Measurements from ENCODE around the gene PAFAH1B2.

DNA sequence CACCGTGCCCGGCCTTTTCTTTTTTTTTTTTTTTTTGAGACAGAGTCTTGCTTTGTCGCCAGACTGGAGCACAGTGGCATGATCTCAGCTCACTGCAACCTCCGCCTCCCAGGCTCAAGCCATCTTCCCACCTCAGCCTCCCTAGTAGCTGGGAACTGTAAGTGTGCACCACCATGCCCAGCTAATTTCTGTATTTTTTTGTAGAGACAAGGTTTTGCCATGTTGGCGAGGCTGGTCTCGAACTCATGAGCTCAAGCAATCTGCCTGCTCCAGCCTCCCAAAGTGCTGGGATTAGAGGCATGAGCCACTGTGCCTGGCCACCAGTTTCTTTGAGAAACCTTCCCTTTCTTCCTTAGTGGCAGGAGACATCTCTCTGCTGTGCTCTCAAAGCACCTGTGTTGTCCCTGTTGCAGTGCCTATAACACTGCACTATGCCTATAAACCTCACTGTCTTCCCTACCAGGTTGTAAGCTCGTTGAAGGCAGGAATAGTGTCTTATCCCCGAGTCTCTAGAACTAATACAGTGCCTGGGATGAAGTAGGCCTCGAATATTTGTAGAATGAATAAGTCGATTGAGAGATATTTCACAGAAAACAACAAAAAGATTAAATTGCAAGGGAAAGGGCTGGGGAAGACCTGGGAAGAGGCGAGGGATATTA, 68.7 kb downstream of the PAFAH1B2 start:
- TF ChIP-seq, protein P1, sequence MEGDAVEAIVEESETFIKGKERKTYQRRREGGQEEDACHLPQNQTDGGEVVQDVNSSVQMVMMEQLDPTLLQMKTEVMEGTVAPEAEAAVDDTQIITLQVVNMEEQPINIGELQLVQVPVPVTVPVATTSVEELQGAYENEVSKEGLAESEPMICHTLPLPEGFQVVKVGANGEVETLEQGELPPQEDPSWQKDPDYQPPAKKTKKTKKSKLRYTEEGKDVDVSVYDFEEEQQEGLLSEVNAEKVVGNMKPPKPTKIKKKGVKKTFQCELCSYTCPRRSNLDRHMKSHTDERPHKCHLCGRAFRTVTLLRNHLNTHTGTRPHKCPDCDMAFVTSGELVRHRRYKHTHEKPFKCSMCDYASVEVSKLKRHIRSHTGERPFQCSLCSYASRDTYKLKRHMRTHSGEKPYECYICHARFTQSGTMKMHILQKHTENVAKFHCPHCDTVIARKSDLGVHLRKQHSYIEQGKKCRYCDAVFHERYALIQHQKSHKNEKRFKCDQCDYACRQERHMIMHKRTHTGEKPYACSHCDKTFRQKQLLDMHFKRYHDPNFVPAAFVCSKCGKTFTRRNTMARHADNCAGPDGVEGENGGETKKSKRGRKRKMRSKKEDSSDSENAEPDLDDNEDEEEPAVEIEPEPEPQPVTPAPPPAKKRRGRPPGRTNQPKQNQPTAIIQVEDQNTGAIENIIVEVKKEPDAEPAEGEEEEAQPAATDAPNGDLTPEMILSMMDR (IDR thresholded peaks at IDR 0.05; ENCODE audit: poor library complexity, severe bottlenecking), result no peak
- TF ChIP-seq, protein P2, sequence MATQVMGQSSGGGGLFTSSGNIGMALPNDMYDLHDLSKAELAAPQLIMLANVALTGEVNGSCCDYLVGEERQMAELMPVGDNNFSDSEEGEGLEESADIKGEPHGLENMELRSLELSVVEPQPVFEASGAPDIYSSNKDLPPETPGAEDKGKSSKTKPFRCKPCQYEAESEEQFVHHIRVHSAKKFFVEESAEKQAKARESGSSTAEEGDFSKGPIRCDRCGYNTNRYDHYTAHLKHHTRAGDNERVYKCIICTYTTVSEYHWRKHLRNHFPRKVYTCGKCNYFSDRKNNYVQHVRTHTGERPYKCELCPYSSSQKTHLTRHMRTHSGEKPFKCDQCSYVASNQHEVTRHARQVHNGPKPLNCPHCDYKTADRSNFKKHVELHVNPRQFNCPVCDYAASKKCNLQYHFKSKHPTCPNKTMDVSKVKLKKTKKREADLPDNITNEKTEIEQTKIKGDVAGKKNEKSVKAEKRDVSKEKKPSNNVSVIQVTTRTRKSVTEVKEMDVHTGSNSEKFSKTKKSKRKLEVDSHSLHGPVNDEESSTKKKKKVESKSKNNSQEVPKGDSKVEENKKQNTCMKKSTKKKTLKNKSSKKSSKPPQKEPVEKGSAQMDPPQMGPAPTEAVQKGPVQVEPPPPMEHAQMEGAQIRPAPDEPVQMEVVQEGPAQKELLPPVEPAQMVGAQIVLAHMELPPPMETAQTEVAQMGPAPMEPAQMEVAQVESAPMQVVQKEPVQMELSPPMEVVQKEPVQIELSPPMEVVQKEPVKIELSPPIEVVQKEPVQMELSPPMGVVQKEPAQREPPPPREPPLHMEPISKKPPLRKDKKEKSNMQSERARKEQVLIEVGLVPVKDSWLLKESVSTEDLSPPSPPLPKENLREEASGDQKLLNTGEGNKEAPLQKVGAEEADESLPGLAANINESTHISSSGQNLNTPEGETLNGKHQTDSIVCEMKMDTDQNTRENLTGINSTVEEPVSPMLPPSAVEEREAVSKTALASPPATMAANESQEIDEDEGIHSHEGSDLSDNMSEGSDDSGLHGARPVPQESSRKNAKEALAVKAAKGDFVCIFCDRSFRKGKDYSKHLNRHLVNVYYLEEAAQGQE (IDR thresholded peaks at IDR 0.05; ENCODE audit: borderline replicate concordance), result no peak
- no peak for TF ChIP-seq MXI1 (conservative IDR thresholded peaks at IDR 0.05; ENCODE audit: poor library complexity, severe bottlenecking)
- TF ChIP-seq EZH2 (IDR thresholded peaks at IDR 0.05; ENCODE audit: borderline replicate concordance, insufficient read depth, low read length, poor library complexity, severe bottlenecking), result no peak
- no peak for TF ChIP-seq TAF1 (IDR thresholded peaks at IDR 0.05; ENCODE audit: low read depth)
- no peak for TF ChIP-seq POLR2AphosphoS5 (IDR thresholded peaks at IDR 0.05)
- TF ChIP-seq RAD21 (conservative IDR thresholded peaks at IDR 0.05), result no peak
